Stimulated activated CD4-positive, alpha-beta T cell treated with anti-CD3 and anti-CD28 coated beads, Interleukin-1b, Interleukin-23, amount 100 ng/mL, for 48 hours (primary cell): ENCODE data around the gene DCUN1D2.

Experiments
- DNase-seq: peaks from one replicate; pipeline ENCODE4 v3.0.0-alpha.2; 2020

DCUN1D2 gene

GRCh38 chr13:113518076-113518803 lies 27.7 kb upstream of the DCUN1D2 start:
- no peak for DNase-seq

DNA sequence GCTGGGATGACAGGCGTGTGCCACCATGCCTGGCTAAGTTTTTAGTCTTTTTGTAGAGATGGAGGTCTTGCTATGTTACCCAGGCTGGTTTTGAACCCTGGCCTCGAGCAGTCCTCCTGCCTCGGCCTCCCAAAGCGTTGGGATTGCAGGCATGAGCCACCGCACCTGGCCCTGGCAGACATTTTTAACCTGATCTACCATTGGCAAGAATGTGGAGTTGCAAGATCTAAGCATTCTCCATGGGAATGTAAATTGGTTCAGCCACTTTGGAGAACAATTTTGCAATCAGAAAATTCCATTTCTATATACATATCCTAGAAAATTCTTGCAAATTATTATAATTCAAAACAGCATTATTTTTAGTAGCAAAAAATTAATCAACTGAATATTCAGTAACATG lies 24.3 kb upstream of the DCUN1D2 start:
- no peak for DNase-seq

DNA sequence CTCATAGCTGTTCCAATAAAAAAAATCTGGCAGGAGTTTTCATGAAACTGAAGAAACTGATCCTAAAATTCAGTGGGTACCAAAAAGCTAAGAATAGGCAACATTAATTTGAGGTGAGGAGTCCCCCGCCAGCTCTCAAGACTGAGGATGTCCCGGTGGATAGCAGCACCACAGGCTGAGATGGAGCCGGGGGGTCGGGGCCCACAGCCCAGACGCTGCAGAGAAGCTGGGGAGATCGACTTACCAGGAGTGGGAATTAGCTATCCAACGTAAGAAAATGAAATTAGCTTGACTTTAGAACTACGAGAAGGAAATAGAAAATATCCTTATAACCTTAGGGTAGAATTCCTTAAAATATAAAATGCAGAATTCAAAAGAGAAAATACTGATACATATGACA lies 23.2 kb upstream of the DCUN1D2 start:
- DNase-seq: no peak

DNA sequence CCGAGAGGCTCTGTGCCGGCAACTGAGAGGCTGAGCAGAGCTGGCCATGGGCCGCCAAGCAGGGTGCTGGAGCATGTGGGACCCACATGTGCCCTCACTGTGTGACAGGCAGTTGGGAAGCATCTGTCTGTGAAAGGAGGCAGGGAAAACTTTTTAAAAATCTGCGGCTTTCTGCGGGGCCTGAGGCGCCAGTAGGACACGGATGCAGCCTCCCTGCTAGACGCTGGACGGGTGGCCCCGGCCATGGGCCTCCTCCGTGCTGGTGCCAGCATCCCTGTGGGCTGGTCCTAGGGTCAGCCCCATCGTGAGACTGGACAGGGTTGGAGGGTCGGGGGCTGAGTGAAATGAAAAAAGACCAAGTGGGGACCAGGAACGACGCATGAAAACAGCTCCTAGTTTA lies 20.9 kb upstream of the DCUN1D2 start:
- DNase-seq: no peak

DNA sequence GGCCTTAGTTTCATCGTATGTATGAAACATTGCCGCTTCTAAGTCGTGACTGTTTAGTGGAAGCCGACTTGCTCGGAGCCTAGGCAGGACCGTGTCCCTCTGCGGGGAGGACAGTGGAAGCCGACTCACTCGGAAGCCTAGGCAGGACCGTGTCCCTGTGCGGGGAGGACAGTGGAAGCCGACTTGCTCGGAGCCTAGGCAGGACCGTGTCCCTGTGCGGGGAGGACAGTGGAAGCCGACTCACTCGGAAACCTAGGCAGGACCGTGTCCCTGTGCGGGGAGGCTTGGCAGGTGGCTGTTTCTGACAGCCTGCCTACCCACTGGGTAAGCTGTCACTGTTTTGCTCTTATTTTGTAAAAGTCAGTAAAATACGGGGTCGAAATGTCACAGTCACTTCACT lies 20.4 kb upstream of the DCUN1D2 start:
- DNase-seq: no peak

DNA sequence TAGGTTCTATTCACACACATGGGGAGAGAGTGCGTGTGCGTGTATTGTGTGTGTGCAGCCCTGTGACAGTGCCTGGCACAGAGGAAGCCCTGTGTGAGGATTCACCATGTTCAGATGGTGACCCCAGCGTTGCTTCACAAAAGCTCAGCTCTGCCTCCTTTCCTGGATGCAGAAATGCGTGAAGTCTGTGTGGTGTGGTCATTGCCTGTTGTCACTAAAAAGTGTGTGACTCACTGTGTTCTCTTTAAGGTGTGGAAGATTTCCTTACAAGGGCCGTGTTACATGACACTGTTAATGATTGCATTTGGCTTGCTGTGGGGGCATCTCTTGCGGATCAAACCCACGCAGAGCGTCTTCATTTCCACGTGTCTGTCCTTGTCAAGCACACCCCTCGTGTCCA lies 19.5 kb upstream of the DCUN1D2 start:
- DNase-seq: no peak

- no peak for DNase-seq
Measured at GRCh38 chr13:113508521-113509254, 18.2 kb upstream of the DCUN1D2 start.

DNA sequence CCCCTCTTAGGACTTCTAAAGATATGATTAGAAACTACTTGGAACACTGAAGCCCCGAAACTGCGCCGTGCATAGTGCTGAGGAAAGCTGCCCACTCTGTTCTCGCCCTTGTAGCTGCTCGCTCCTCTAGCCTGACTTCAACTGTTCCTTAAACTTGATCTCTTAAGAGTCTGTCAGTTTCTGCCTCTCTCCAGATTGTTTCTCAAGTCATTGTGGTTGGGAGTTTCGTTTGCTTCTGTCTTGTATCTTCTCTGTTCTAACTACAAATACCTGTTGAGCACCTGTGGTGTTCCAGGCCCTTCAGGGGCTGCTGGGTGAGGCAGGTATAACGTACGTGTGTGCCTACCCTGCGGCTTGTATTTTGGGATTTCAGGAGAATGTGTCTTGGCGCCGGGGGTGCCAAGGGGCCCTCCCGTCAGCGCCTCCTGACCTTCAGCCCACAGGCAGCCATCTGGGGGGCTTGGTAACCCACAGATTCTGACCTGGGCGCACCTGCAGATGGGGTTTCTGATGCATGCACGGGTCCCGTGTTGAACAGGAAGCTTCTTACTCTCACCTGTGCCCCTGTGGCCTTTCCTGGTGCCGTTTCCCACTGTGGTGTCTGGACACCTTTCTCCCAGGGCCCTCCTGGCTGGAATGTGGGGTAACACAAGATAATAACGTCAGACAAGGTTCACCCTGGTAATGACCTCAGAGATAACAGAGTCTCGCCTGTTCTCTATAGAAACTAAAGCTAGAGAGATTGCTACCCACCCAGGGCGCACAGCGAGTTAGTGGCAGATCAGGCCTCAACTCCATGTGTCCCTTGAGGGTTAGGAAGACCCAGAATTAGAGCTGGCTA lies 17.2 kb upstream of the DCUN1D2 start:
- no peak for DNase-seq

GRCh38 chr13:113506871-113507388 lies 16.4 kb upstream of the DCUN1D2 start:
- no peak for DNase-seq

GRCh38 chr13:113506025-113506685 lies 15.6 kb upstream of the DCUN1D2 start:
- no peak for DNase-seq

GRCh38 chr13:113502686-113503085 lies 12.2 kb upstream of the DCUN1D2 start:
- DNase-seq: no peak

DNA sequence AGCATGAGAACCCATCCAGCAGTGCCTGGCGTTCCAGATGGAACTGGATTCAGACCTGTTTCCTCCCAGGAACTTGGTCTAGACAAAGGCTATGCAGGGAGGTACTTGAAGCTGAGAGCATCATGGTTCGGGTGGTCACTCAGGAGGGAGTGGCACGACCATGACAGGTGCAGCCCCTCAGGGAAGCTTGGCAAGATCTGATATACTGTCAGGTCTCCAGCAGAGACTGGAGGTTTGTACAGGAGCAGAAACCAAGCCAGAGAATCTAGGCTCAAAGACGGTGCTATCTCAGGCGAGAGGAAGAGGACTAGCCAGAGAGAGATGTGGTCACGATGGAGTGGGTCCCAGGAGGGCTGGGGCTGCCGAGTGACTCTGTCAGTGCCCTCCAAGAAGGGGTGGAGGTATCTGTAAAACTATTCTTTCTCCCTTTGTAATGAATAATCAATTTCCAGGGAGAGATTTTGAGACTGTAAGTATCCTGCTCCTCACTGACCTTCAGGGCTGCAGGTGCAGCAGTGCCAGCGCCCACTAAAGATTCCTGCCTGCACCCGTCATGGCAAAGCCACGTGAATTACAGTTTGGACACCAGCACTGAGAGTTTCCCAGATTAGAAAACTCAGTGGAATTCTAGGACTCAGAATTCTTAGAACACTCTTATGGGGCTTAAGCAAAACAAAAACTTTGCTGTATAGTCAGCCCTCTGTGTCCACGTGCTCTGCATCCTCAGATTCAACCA lies 10.2 kb upstream of the DCUN1D2 start:
- DNase-seq: no peak

GRCh38 chr13:113499936-113500335 lies 9.4 kb upstream of the DCUN1D2 start:
- DNase-seq: no peak

DNA sequence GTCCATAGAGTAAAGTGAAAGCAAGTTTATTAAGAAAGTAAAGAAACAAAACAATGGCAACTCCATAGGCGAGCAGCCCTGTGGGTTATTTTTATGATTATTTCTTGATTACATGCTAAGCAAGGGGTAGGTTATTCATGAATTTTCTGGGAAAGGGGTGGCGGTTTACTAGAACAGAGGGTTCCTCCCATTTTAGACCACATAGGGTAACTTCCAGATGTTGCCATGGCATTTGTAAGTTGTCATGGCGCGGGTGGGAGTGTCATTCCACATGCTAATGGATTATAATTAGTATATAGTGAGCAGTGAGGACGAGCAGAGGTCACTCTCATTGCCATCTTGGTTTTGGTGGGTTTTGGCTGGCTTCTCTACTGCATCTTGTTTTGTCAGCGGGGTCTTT lies 8.4 kb upstream of the DCUN1D2 start:
- no peak for DNase-seq

- no peak for DNase-seq
Measured at GRCh38 chr13:113497217-113497616, 6.7 kb upstream of the DCUN1D2 start.

- no peak for DNase-seq
Measured at GRCh38 chr13:113495494-113496210, 5.1 kb upstream of the DCUN1D2 start.

DNA sequence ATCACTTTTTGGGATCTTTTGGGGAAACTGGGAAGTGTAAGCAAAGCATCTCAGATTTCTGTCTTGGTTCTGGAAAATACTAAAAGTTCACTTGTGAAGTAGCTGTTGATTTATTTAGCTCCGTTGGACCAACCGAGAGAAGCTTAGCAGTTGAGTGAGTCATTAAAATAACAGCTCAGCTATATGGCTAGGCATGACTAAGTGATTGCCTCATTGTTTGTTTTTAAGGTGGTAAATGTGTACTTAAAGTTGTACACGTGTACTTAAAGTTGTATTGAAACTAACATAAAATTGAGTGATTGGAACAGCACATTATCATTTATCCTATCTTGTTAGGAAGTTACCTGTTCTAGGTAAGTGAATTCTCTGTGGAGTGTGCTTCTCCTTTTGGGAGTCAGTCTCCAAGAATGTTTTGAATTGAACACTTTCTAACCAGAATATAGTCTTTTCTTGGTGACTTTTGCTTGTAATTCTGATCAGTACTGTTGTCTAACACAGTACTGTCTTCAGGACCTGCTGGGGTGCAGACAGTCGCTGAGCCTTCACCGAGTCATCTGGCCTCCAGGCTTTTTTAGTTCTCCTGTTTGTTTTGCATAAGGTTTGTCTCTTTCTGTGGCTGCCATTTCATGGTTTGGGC lies 2.9 kb upstream of the DCUN1D2 start:
- peak; percentile 10 for DNase-seq

DNA sequence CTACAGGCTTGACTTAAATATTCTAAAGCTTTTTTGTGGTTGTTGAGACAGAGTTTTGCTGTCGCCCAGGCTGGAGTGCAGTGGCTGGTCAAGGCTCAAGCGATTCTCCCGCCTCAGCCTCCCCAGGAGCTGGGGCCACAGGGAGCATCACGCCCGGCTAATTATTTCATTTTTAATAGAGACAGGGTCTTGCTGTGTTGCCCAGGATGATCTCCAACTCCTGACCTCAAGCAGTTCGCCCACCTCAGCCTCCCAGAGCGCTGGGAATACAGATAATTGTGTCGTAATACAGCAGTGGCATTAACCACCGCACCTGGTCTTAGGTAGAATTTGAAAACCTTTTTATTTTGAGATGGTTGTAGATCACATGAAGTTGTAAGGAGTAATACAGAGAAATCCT lies 1.5 kb upstream of the DCUN1D2 start:
- DNase-seq: no peak

DNA sequence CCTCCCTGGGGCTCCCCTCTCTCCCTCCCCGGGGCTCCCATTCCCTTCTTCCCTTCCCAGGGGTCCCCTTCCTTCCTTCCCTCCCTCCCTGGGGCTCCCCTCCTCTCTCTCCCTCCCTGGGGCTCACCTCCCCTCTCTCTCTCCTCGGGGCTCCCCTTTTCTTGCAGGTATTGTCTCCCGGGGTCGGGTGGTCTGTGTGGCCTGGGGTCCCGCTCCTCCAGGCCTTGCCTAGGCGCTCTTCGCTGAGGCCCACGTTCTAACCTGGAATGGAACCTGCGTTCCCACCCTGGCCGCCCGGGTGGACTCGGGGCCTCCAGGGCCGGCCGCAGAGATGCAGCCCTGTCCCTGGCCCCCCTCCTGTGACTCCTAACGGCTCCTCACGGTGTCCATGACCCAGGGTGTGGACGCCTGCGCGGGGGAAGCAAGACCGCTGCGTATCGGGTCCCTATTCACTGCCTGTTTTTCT lies 940 bp upstream of the DCUN1D2 start:
- DNase-seq: no peak

DNA sequence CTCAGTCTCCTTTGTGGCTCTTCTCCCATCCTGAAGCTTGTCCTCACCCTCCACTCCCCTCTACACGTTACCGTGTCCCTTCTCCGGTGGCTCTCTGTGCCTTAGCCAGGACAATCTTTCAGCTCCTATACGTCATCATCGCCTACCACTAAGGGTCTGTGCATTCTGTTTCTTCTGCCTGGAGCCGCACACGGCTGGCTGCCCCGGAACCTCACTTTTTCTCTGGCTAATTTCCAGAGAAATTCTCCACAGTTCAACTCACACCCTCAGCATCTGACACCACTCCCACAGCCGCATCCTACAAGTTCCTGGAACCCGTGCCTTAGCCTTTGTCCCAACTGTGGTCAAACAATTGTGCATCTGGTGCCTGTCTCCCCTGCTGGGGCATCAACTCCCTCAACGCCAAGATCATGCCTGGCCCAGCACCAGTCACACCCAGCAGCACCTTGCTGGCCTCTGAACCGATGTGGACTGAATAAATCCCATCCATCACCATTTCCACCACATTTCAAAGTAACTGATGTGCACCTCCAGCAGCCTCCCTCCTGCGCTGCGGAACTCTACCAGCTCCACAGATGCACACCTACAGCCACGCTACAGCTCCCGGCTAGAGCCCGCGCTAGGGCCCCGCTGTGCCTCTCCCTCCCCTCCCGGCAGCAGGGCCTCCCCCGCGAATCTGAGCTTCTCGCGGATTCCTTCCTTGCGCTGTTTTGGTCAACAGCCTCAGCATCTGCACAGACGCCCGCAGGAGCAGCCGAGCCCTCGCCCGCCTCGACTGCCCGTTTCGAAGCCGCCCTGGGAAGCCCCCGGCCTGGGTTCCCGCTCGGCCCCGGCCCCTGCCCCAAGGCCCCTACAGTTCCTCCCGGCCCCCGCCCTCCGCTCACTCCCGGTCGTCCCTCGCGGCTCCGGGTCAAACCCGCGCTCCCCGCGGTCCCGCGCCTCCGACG lies 689 bp downstream of the DCUN1D2 start:
- DNase-seq: peak; percentile 51
